HepG2 (cell line): Measurements from ENCODE around the gene SAXO2. TPM values are rescaled to one million over a fixed set of nuclear protein-coding genes. Genes with fewer than 3 reads are reported as not detected.

ENCODE experiments used
- CBX5 ChIP-seq: sonication (generic); formaldehyde crosslinking; IDR thresholded peaks from 2 replicates; pipeline ENCODE4 v1.4.0; 2020; ENCODE audit warnings: missing genetic modification reagents, borderline replicate concordance
- CENPT ChIP-seq: sonication (generic); formaldehyde crosslinking; IDR thresholded peaks from 2 replicates; pipeline ENCODE4 v1.8.0; 2022; ENCODE audit warnings: low read depth, mild to moderate bottlenecking, moderate library complexity, missing genetic modification reagents
- GATA4 ChIP-seq: sonication (generic); IDR thresholded peaks from 2 replicates; pipeline ENCODE4 v1.6.1; 2016; ENCODE audit warnings: antibody characterized with exemption, low read depth, borderline replicate concordance
- HNRNPUL1 ChIP-seq: fragments of 200-400 bp; formaldehyde crosslinking; IDR thresholded peaks from 2 replicates; pipeline ENCODE4 v1.6.1; 2017; ENCODE audit warnings: low read depth, mild to moderate bottlenecking, low read length, moderate library complexity
- KMT2A ChIP-seq: sonication (generic); formaldehyde crosslinking; IDR thresholded peaks from 2 replicates; pipeline ENCODE4 v1.4.0; 2020; ENCODE audit warnings: missing genetic modification reagents
- MATR3 ChIP-seq: sonication (generic); formaldehyde crosslinking; IDR thresholded peaks from 2 replicates; pipeline ENCODE4 v1.4.0; 2020; ENCODE audit warnings: missing genetic modification reagents
- NAIF1 ChIP-seq: sonication (generic); formaldehyde crosslinking; IDR thresholded peaks from 2 replicates; pipeline ENCODE4 v1.5.0; 2020; ENCODE audit warnings: mild to moderate bottlenecking, missing genetic modification reagents, borderline replicate concordance
- PHF5A ChIP-seq: IDR thresholded peaks from one replicate; pipeline ENCODE4 v1.6.1; 2018; ENCODE audit warnings: low read depth, missing genetic modification reagents; ENCODE audit not compliant: unreplicated experiment
- POGZ ChIP-seq: sonication (generic); formaldehyde crosslinking; IDR thresholded peaks from 2 replicates; pipeline ENCODE4 v1.4.0; 2020; ENCODE audit warnings: mild to moderate bottlenecking, missing genetic modification reagents
- SATB2 ChIP-seq: sonication (generic); formaldehyde crosslinking; IDR thresholded peaks from 2 replicates; pipeline ENCODE4 v1.5.0; 2020; ENCODE audit warnings: missing genetic modification reagents
- SKI ChIP-seq: fragments of 450-650 bp; IDR thresholded peaks from one replicate; pipeline ENCODE4 v1.6.1; 2018; ENCODE audit warnings: mild to moderate bottlenecking; ENCODE audit not compliant: partially characterized antibody
- THAP8 ChIP-seq: sonication (generic); formaldehyde crosslinking; IDR thresholded peaks from 2 replicates; pipeline ENCODE4 v1.5.1; 2020; ENCODE audit warnings: missing genetic modification reagents, mild to moderate bottlenecking, borderline replicate concordance
- THYN1 ChIP-seq: sonication (generic); formaldehyde crosslinking; IDR thresholded peaks from 2 replicates; pipeline ENCODE4 v1.8.1; 2023; ENCODE audit warnings: low read depth, mild to moderate bottlenecking, moderate library complexity, missing genetic modification reagents, borderline replicate concordance
- XBP1 ChIP-seq: sonication (generic); formaldehyde crosslinking; IDR thresholded peaks from 2 replicates; pipeline ENCODE4 v1.5.0; 2020; ENCODE audit warnings: missing genetic modification reagents
- ZNF207 ChIP-seq: fragments of 450-650 bp; IDR thresholded peaks from 2 replicates; pipeline ENCODE4 v1.6.1; 2016; ENCODE audit warnings: antibody characterized with exemption, borderline replicate concordance
- ZNF230 ChIP-seq: sonication (generic); formaldehyde crosslinking; IDR thresholded peaks from 2 replicates; pipeline ENCODE4 v1.4.0; 2020; ENCODE audit warnings: mild to moderate bottlenecking, missing genetic modification reagents
- ZNF232 ChIP-seq: sonication (generic); formaldehyde crosslinking; IDR thresholded peaks from 2 replicates; pipeline ENCODE4 v1.4.0; 2020; ENCODE audit warnings: missing genetic modification reagents, borderline replicate concordance
- ZNF296 ChIP-seq: sonication (generic); formaldehyde crosslinking; conservative IDR thresholded peaks from 2 replicates; pipeline ENCODE4 v1.5.0; 2020; ENCODE audit warnings: mild to moderate bottlenecking, missing genetic modification reagents
- ZNF720 ChIP-seq: sonication (generic); formaldehyde crosslinking; IDR thresholded peaks from 2 replicates; pipeline ENCODE4 v1.4.0; 2020; ENCODE audit warnings: missing genetic modification reagents
- polyA plus RNA-seq, 8 experiments: library from polyadenylated mRNA; depleted of rRNA in 3 of 8; stranded (reverse) in 7 of 8; unstranded in 1 of 8; fragments of >200 nt; fragmentation: Illumina TruSeq in 4 of 8; extraction: Trizol in 4 of 8; gene quantifications; 2 replicates each; pipeline versions ENCODE4 v1.2.1 to v1.2.3, GENCODE V29; 2011 to 2016; ENCODE audit warnings: low read depth in 4 of 8, missing spikeins in 1 of 8, mixed read lengths in 1 of 8; ENCODE audit not compliant: insufficient read depth in 1 of 8
- total RNA-seq, 5 experiments: library from RNA; depleted of rRNA; stranded (reverse); fragments of >200 nt; fragmentation: Illumina TruSeq; extraction: Trizol; gene quantifications; 2 replicates each; pipeline ENCODE4 v1.2.3, GENCODE V29; 2016; ENCODE audit warnings: low read depth in 1 of 5
- TF ChIP-seq, protein P1 (sequence below): sonication (generic); formaldehyde crosslinking; IDR thresholded peaks from 2 replicates; pipeline ENCODE4 v1.5.0; 2020; ENCODE audit warnings: mild to moderate bottlenecking, missing genetic modification reagents, borderline replicate concordance
- TF ChIP-seq, protein P2 (sequence below): sonication (generic); formaldehyde crosslinking; IDR thresholded peaks from 2 replicates; pipeline ENCODE4 v1.4.0; 2020; ENCODE audit warnings: mild to moderate bottlenecking, missing genetic modification reagents
- TF ChIP-seq, protein P3 (sequence below): sonication (generic); formaldehyde crosslinking; IDR thresholded peaks from 2 replicates; pipeline ENCODE4 v1.8.0; 2022; ENCODE audit warnings: low read depth, missing genetic modification reagents

Gene SAXO2
- total and polyA plus RNA-seq, 2 of the 13 experiments (the other 11 are each of a cell fraction or from before 2014, with no cell fraction given) = 0.01 to 1.5 TPM

DNA sequence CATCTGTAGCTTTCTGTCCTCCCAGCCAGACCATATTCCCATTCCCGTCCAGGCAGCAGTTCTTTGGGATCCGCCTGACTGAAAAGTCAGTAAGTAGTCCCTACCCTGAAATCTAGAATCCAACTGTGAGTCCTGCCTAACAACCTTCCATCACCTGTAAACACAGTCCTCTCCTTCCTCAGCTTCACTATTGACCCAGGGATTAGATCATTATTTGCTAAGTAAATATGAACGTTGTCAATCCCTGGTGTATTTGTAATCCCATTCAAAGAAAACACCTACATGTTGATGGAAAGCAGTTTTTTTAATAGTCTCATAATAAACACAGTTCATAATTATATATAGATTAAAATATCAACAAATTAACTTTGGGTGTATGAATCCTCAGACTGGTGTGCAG lies 732 bp downstream of the SAXO2 start (continued):
- TF ChIP-seq, protein P1, sequence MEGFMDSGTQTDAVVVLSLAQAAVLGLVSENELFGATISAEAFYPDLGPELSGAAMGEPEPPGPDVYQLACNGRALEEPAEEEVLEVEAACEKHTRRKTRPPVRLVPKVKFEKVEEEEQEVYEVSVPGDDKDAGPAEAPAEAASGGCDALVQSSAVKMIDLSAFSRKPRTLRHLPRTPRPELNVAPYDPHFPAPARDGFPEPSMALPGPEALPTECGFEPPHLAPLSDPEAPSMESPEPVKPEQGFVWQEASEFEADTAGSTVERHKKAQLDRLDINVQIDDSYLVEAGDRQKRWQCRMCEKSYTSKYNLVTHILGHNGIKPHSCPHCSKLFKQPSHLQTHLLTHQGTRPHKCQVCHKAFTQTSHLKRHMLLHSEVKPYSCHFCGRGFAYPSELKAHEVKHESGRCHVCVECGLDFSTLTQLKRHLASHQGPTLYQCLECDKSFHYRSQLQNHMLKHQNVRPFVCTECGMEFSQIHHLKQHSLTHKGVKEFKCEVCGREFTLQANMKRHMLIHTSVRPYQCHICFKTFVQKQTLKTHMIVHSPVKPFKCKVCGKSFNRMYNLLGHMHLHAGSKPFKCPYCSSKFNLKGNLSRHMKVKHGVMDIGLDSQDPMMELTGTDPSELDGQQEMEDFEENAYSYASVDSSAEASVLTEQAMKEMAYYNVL (CRISPR knock-in tag) = no peak
- TF ChIP-seq, protein P2, sequence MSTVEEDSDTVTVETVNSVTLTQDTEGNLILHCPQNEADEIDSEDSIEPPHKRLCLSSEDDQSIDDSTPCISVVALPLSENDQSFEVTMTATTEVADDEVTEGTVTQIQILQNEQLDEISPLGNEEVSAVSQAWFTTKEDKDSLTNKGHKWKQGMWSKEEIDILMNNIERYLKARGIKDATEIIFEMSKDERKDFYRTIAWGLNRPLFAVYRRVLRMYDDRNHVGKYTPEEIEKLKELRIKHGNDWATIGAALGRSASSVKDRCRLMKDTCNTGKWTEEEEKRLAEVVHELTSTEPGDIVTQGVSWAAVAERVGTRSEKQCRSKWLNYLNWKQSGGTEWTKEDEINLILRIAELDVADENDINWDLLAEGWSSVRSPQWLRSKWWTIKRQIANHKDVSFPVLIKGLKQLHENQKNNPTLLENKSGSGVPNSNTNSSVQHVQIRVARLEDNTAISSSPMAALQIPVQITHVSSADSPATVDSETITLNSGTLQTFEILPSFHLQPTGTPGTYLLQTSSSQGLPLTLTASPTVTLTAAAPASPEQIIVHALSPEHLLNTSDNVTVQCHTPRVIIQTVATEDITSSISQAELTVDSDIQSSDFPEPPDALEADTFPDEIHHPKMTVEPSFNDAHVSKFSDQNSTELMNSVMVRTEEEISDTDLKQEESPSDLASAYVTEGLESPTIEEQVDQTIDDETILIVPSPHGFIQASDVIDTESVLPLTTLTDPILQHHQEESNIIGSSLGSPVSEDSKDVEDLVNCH (CRISPR knock-in tag) = no peak
- TF ChIP-seq GATA4 = no peak
- TF ChIP-seq NAIF1 (CRISPR knock-in tag) = no peak
- TF ChIP-seq ZNF232 (CRISPR knock-in tag) = no peak
- TF ChIP-seq SATB2 (CRISPR knock-in tag) = no peak
- TF ChIP-seq THYN1 (CRISPR knock-in tag) = no peak
- no peak for TF ChIP-seq MATR3 (CRISPR knock-in tag)
- no peak for TF ChIP-seq PHF5A (CRISPR knock-in tag)
- TF ChIP-seq ZNF296 (CRISPR knock-in tag) = no peak
- TF ChIP-seq CENPT (CRISPR knock-in tag) = no peak
- no peak for TF ChIP-seq ZNF230 (CRISPR knock-in tag)
- TF ChIP-seq ZNF720 (CRISPR knock-in tag) = no peak
- TF ChIP-seq, protein P3, sequence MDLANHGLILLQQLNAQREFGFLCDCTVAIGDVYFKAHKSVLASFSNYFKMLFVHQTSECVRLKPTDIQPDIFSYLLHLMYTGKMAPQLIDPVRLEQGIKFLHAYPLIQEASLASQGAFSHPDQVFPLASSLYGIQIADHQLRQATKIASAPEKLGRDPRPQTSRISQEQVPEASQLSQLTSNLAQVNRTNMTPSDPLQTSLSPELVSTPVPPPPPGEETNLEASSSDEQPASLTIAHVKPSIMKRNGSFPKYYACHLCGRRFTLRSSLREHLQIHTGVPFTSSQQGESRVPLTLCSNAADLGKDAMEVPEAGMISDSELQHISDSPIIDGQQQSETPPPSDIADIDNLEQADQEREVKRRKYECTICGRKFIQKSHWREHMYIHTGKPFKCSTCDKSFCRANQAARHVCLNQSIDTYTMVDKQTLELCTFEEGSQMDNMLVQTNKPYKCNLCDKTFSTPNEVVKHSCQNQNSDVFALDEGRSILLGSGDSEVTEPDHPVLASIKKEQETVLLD (CRISPR knock-in tag) = no peak
- no peak for TF ChIP-seq CBX5 (CRISPR knock-in tag)
- no peak for TF ChIP-seq KMT2A (CRISPR knock-in tag)
- no peak for TF ChIP-seq THAP8 (CRISPR knock-in tag)
- TF ChIP-seq SKI = peak; percentile 75
- TF ChIP-seq XBP1 = no peak
- TF ChIP-seq HNRNPUL1 = no peak
- TF ChIP-seq POGZ = no peak
- no peak for TF ChIP-seq ZNF207
